ENCODE results near the gene BMPR1A.

DNA sequence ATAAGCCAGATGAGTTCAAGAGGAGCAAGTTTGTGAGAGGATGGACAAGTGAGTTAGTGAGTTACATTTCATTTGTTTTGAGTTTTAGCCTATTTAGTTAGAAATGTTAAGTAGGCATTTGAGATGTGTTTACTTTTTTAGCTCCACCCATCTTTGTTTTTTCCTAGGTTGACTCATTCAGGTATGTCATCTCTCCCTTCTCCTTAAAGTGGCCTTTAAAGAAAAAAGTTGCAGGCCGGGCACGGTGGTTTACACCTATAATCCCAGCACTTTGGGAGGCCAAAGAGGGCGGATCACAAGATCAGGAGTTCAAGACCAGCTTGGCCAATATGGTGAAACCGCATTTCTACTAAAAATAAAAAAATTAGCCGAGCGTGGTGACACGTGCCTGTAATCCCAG is 71.2 kb downstream of the BMPR1A start:
- TF ChIP-seq, protein P1, sequence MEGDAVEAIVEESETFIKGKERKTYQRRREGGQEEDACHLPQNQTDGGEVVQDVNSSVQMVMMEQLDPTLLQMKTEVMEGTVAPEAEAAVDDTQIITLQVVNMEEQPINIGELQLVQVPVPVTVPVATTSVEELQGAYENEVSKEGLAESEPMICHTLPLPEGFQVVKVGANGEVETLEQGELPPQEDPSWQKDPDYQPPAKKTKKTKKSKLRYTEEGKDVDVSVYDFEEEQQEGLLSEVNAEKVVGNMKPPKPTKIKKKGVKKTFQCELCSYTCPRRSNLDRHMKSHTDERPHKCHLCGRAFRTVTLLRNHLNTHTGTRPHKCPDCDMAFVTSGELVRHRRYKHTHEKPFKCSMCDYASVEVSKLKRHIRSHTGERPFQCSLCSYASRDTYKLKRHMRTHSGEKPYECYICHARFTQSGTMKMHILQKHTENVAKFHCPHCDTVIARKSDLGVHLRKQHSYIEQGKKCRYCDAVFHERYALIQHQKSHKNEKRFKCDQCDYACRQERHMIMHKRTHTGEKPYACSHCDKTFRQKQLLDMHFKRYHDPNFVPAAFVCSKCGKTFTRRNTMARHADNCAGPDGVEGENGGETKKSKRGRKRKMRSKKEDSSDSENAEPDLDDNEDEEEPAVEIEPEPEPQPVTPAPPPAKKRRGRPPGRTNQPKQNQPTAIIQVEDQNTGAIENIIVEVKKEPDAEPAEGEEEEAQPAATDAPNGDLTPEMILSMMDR (IDR thresholded peaks at IDR 0.05): no peak
- TF ChIP-seq POLR2AphosphoS5 (IDR thresholded peaks at IDR 0.05) (no peak), EP300 (IDR thresholded peaks at IDR 0.05) (no peak), POLR2A (IDR thresholded peaks at IDR 0.05) (no peak)
